Activated CD4-positive, alpha-beta memory T cell treated with anti-CD3 and anti-CD28 coated beads for 36 hours (primary cell): ENCODE results near the gene ARRB1. TPM values are rescaled to one million over a fixed set of nuclear protein-coding genes. Genes with fewer than 3 reads are reported as not detected.

Experiments used
- CTCF ChIA-PET: fragments of 350-600 bp; sonication (Branson Sonifier 250); formaldehyde crosslinking; loops from one replicate; lab custom pipeline; 2021; ENCODE audit warnings: antibody characterized with exemption, inconsistent platforms; lab: Charles Lee
- POLR2A ChIA-PET: fragments of 350-600 bp; sonication (Branson Sonifier 250); formaldehyde crosslinking; loops from one replicate; lab custom pipeline; 2021; ENCODE audit warnings: antibody characterized with exemption; lab: Charles Lee
- DNase-seq: peaks from one replicate; pipeline ENCODE4 v3.0.0-alpha.2; 2020
- H3K27ac Mint-ChIP-seq: one replicate; pipeline ENCODE4 v1.8.0; 2021; ENCODE audit warnings: mixed read lengths
- H3K27me3 Mint-ChIP-seq: one replicate; pipeline ENCODE4 v1.8.0; 2021; ENCODE audit warnings: mixed read lengths
- H3K36me3 Mint-ChIP-seq: one replicate; pipeline ENCODE4 v1.8.0; 2021; ENCODE audit warnings: mixed read lengths
- H3K4me1 Mint-ChIP-seq: one replicate; pipeline ENCODE4 v1.8.0; 2021; ENCODE audit warnings: low read depth, mixed read lengths
- H3K4me3 Mint-ChIP-seq: one replicate; pipeline ENCODE4 v1.8.0; 2021; ENCODE audit warnings: mild to moderate bottlenecking, mixed read lengths
- H3K9me3 Mint-ChIP-seq: one replicate; pipeline ENCODE4 v1.8.0; 2021; ENCODE audit warnings: mixed read lengths
- intact Hi-C: fragments of 100-400 bp; cut with micrococcal nuclease; formaldehyde crosslinking; loops from one replicate; pipeline ENCODE4 v1.15.1; 2023
- total RNA-seq, 2 experiments: library from RNA; stranded (reverse); gene quantifications; one replicate each; pipeline ENCODE4 v1.2.3, GENCODE V29; 2021

ARRB1 gene
- total RNA-seq, 2 experiments from 2014 or later: 16.3 to 18.8 TPM

GRCh38 chr11:75303544-75304224 is 47.8 kb downstream of the ARRB1 start:
- H3K4me3 Mint-ChIP-seq: no peak overlapping the region
- H3K27ac Mint-ChIP-seq: no peak overlapping the region
- H3K4me1 Mint-ChIP-seq: peaks cover 4% of the 10 kb centered on the region
- H3K36me3 Mint-ChIP-seq: no peaks in the 10 kb centered on the region
- ChIA-PET CTCF (no interaction called here), POLR2A (no interaction called here)
- DNase-seq: no peak
- no peaks in the 10 kb centered on the region for H3K27me3 Mint-ChIP-seq
- intact Hi-C loops: no loop called here
- no peaks in the 10 kb centered on the region for H3K9me3 Mint-ChIP-seq

GRCh38 chr11:75302371-75302770 is 49.1 kb downstream of the ARRB1 start:
- DNase-seq: no peak
- H3K9me3 Mint-ChIP-seq: no peaks in the 10 kb centered on the region
- no peaks in the 10 kb centered on the region for H3K36me3 Mint-ChIP-seq
- intact Hi-C loops: no loop called here
- no peaks in the 10 kb centered on the region for H3K27me3 Mint-ChIP-seq
- H3K4me3 Mint-ChIP-seq: no peak overlapping the region
- ChIA-PET CTCF (no interaction called here), POLR2A (interaction anchor here (0.6 kb wide), 1 partner anchor 18 kb away, joined by 3 read pairs; no protein-coding TSS in a partner anchor)
- no peak overlapping the region for H3K27ac Mint-ChIP-seq
- H3K4me1 Mint-ChIP-seq: peaks cover 4% of the 10 kb centered on the region

GRCh38 chr11:75301601-75302345 is 49.7 kb downstream of the ARRB1 start:
- H3K27ac Mint-ChIP-seq: no peak overlapping the region
- POLR2A ChIA-PET: no interaction called here
- peaks cover 4% of the 10 kb centered on the region for H3K4me1 Mint-ChIP-seq
- H3K27me3 Mint-ChIP-seq: no peaks in the 10 kb centered on the region
- DNase-seq: no peak
- intact Hi-C loops: no loop called here
- H3K4me3 Mint-ChIP-seq: no peak overlapping the region
- no peaks in the 10 kb centered on the region for H3K9me3 Mint-ChIP-seq
- CTCF ChIA-PET: interaction anchor here (0.7 kb wide), 1 partner anchor 151 kb away, joined by 3 read pairs; no protein-coding TSS in a partner anchor
- H3K36me3 Mint-ChIP-seq: peaks cover 4% of the 10 kb centered on the region

- Mint-ChIP-seq H3K27ac (no peak overlapping the region), H3K4me1 (peaks cover 4% of the 10 kb centered on the region), H3K9me3 (no peaks in the 10 kb centered on the region), H3K27me3 (no peaks in the 10 kb centered on the region), H3K4me3 (no peak overlapping the region), H3K36me3 (peaks cover 8% of the 10 kb centered on the region)
- POLR2A ChIA-PET: no interaction called here
- intact Hi-C loops: no loop called here
- CTCF ChIA-PET: no interaction called here
- no peak for DNase-seq
Measured at GRCh38 chr11:75301131-75301530, 50.3 kb downstream of the ARRB1 start.

GRCh38 chr11:75298976-75299260 is 52.5 kb downstream of the ARRB1 start:
- no peaks in the 10 kb centered on the region for H3K9me3 Mint-ChIP-seq
- peaks cover 8% of the 10 kb centered on the region for H3K36me3 Mint-ChIP-seq
- H3K4me3 Mint-ChIP-seq: no peak overlapping the region
- H3K27me3 Mint-ChIP-seq: no peaks in the 10 kb centered on the region
- ChIA-PET CTCF (no interaction called here), POLR2A (no interaction called here)
- intact Hi-C loops: no loop called here
- peaks cover 4% of the 10 kb centered on the region for H3K4me1 Mint-ChIP-seq
- no peak for DNase-seq
- H3K27ac Mint-ChIP-seq: no peak overlapping the region

- DNase-seq: no peak
- H3K27ac Mint-ChIP-seq: no peak overlapping the region
- H3K4me1 Mint-ChIP-seq: peaks cover 3% of the 10 kb centered on the region
- ChIA-PET POLR2A (no interaction called here), CTCF (no interaction called here)
- no peak overlapping the region for H3K4me3 Mint-ChIP-seq
- H3K27me3 Mint-ChIP-seq: no peaks in the 10 kb centered on the region
- H3K9me3 Mint-ChIP-seq: no peaks in the 10 kb centered on the region
- intact Hi-C loops: no loop called here
- H3K36me3 Mint-ChIP-seq: peaks cover 8% of the 10 kb centered on the region
Measured at GRCh38 chr11:75298191-75298975, 53.1 kb downstream of the ARRB1 start.

- H3K27ac Mint-ChIP-seq: no peak overlapping the region
- ChIA-PET CTCF (interaction anchor here (3.4 kb wide), 1 partner anchor 14 kb away, joined by 9 read pairs; no protein-coding TSS in a partner anchor), POLR2A (no interaction called here)
- no peaks in the 10 kb centered on the region for H3K9me3 Mint-ChIP-seq
- no peaks in the 10 kb centered on the region for H3K4me1 Mint-ChIP-seq
- H3K36me3 Mint-ChIP-seq: peaks cover 8% of the 10 kb centered on the region
- intact Hi-C loops: no loop called here
- no peak overlapping the region for H3K4me3 Mint-ChIP-seq
- H3K27me3 Mint-ChIP-seq: no peaks in the 10 kb centered on the region
- no peak for DNase-seq
Measured at GRCh38 chr11:75293903-75294302, 57.6 kb downstream of the ARRB1 start.

GRCh38 chr11:75292943-75293342 is 58.5 kb downstream of the ARRB1 start:
- Mint-ChIP-seq H3K4me1 (no peaks in the 10 kb centered on the region), H3K36me3 (peaks cover 8% of the 10 kb centered on the region), H3K27ac (no peak overlapping the region), H3K9me3 (no peaks in the 10 kb centered on the region), H3K27me3 (no peaks in the 10 kb centered on the region), H3K4me3 (no peak overlapping the region)
- ChIA-PET CTCF (interaction anchor here (1.4 to 3.4 kb wide), 2 partner anchors 13 to 93 kb away, joined by 5 to 9 read pairs; no protein-coding TSS in a partner anchor), POLR2A (no interaction called here)
- intact Hi-C loops: no loop called here
- no peak for DNase-seq

GRCh38 chr11:75291741-75292140 is 59.7 kb downstream of the ARRB1 start:
- H3K27me3 Mint-ChIP-seq: no peaks in the 10 kb centered on the region
- H3K4me3 Mint-ChIP-seq: no peak overlapping the region
- CTCF ChIA-PET: interaction anchor here (1.4 to 3.4 kb wide), 2 partner anchors 12 to 94 kb away, joined by 5 to 9 read pairs; no protein-coding TSS in a partner anchor
- DNase-seq: no peak
- intact Hi-C loops: no loop called here
- POLR2A ChIA-PET: no interaction called here
- H3K9me3 Mint-ChIP-seq: no peaks in the 10 kb centered on the region
- H3K4me1 Mint-ChIP-seq: no peaks in the 10 kb centered on the region
- H3K36me3 Mint-ChIP-seq: peaks cover 4% of the 10 kb centered on the region
- H3K27ac Mint-ChIP-seq: no peak overlapping the region

GRCh38 chr11:75289919-75290318 is 61.5 kb downstream of the ARRB1 start:
- no peak overlapping the region for H3K27ac Mint-ChIP-seq
- H3K9me3 Mint-ChIP-seq: no peaks in the 10 kb centered on the region
- ChIA-PET POLR2A (no interaction called here), CTCF (interaction anchor here (0.9 kb wide), 1 partner anchor 10 kb away, joined by 7 read pairs; no protein-coding TSS in a partner anchor)
- no peaks in the 10 kb centered on the region for H3K36me3 Mint-ChIP-seq
- no peaks in the 10 kb centered on the region for H3K27me3 Mint-ChIP-seq
- no peak overlapping the region for H3K4me3 Mint-ChIP-seq
- intact Hi-C loops: no loop called here
- H3K4me1 Mint-ChIP-seq: no peaks in the 10 kb centered on the region
- no peak for DNase-seq

- Mint-ChIP-seq H3K27me3 (no peaks in the 10 kb centered on the region), H3K36me3 (no peaks in the 10 kb centered on the region), H3K4me1 (no peaks in the 10 kb centered on the region), H3K4me3 (no peak overlapping the region), H3K9me3 (no peaks in the 10 kb centered on the region), H3K27ac (no peak overlapping the region)
- intact Hi-C loops: no loop called here
- no peak for DNase-seq
- CTCF ChIA-PET: interaction anchor here (0.9 kb wide), 1 partner anchor 9 kb away, joined by 7 read pairs; no protein-coding TSS in a partner anchor
- POLR2A ChIA-PET: no interaction called here
Measured at GRCh38 chr11:75289511-75289760, 62.0 kb downstream of the ARRB1 start.

GRCh38 chr11:75287579-75287978 is 63.9 kb downstream of the ARRB1 start:
- no peaks in the 10 kb centered on the region for H3K36me3 Mint-ChIP-seq
- ChIA-PET CTCF (no interaction called here), POLR2A (no interaction called here)
- H3K4me1 Mint-ChIP-seq: no peaks in the 10 kb centered on the region
- no peak overlapping the region for H3K27ac Mint-ChIP-seq
- no peaks in the 10 kb centered on the region for H3K27me3 Mint-ChIP-seq
- no peaks in the 10 kb centered on the region for H3K9me3 Mint-ChIP-seq
- intact Hi-C loops: no loop called here
- DNase-seq: no peak
- no peak overlapping the region for H3K4me3 Mint-ChIP-seq
